Sigmoid colon (tissue), 4 donors: Measurements from ENCODE around the gene DDO.

Source experiments
- EP300 ChIP-seq, 4 donors: sonication (generic); formaldehyde crosslinking; IDR thresholded peaks; one replicate each; pipeline ENCODE4 v1.6.1; 2017; ENCODE audit warnings: antibody characterized with exemption in 4 of 4
- POLR2A ChIP-seq, 2 donors: fragments of 450-650 bp; IDR thresholded peaks; one replicate each; pipeline ENCODE4 v1.6.1; 2016; ENCODE audit warnings: antibody characterized with exemption in 2 of 2, mild to moderate bottlenecking in 2 of 2, moderate library complexity in 2 of 2
- POLR2AphosphoS5 ChIP-seq, 4 donors: sonication (generic); formaldehyde crosslinking; IDR thresholded peaks; one replicate each; pipeline ENCODE4 v1.6.1; 2017; ENCODE audit warnings: antibody characterized with exemption in 4 of 4
- TF ChIP-seq, protein P1 (sequence below), 4 experiments: fragments of 450-650 bp in 3 of 4; fragments of 200-600 bp in 1 of 4; IDR thresholded peaks; one replicate each; pipeline ENCODE4 v1.5.1; 2016 to 2019; ENCODE audit warnings: antibody characterized with exemption in 4 of 4, mild to moderate bottlenecking in 3 of 4, moderate library complexity in 2 of 4

DNA sequence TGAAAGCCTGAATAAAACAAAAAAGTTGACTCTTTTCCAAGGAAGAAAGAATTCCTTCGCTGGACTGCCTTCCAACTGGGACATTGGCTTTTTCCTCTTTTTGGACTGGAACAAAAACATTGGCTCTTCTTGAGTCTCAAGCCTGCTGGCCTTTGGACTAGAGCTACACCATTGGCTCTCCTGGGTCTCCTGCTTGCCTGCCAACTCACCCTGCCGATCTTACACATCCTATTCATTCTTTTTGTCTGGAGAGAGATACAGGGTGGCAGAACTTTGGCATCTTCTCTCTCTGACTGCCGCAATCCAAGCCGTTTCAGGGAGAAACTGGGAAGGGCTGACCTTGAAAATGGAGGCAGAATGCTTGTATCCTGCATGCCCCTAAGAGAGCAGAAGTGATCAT, 20.2 kb downstream of the DDO start:
- TF ChIP-seq, protein P1, sequence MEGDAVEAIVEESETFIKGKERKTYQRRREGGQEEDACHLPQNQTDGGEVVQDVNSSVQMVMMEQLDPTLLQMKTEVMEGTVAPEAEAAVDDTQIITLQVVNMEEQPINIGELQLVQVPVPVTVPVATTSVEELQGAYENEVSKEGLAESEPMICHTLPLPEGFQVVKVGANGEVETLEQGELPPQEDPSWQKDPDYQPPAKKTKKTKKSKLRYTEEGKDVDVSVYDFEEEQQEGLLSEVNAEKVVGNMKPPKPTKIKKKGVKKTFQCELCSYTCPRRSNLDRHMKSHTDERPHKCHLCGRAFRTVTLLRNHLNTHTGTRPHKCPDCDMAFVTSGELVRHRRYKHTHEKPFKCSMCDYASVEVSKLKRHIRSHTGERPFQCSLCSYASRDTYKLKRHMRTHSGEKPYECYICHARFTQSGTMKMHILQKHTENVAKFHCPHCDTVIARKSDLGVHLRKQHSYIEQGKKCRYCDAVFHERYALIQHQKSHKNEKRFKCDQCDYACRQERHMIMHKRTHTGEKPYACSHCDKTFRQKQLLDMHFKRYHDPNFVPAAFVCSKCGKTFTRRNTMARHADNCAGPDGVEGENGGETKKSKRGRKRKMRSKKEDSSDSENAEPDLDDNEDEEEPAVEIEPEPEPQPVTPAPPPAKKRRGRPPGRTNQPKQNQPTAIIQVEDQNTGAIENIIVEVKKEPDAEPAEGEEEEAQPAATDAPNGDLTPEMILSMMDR (IDR thresholded peaks at IDR 0.05) = no peak
- no peak for TF ChIP-seq POLR2A (IDR thresholded peaks at IDR 0.05)
- no peak for TF ChIP-seq EP300 (IDR thresholded peaks at IDR 0.05)
- no peak for TF ChIP-seq POLR2AphosphoS5 (IDR thresholded peaks at IDR 0.05)
